Measurements from ENCODE around the gene NIPAL1. TPM values are rescaled to one million over a fixed set of nuclear protein-coding genes. Genes with fewer than 3 reads are reported as not detected.

The NIPAL1 gene
- polyA plus RNA-seq, 2 donors = 9.2 to 20.2 TPM

DNA sequence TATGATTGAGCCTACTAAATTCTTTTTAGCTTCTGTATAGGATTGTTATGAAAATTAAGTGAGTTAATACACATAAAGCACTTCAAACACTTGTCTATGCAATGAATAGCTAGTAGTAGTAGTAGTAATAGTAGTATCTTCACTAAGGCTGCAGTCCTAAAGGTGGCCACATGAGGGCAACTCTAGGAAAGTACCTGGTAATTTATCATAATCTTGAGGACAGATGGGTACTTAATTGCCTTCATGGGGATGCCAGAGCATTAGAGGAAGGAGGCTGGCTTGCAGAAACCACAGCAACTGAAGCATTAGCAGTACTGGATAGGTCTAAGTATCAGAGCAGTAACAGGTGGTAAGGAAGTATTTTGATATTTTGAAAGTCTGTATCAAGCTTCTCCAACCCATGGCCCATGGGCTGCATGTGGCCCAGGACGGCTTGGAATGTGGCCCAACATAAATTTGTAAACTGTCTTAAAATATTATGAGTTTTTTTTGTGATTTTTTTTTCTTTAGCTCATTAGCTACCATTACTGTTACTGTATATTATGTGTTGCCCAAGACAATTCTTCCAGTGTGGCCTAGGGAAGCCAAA lies 17.3 kb downstream of the NIPAL1 start:
- no peak overlapping the region for H3K27ac ChIP-seq (ENCODE audit: low read depth in 2 of 2, low read length in 1 of 2)
- WGBS, 2 donors = 79 to 98% methylated on average over 1 of the region's 1 CpG

DNA sequence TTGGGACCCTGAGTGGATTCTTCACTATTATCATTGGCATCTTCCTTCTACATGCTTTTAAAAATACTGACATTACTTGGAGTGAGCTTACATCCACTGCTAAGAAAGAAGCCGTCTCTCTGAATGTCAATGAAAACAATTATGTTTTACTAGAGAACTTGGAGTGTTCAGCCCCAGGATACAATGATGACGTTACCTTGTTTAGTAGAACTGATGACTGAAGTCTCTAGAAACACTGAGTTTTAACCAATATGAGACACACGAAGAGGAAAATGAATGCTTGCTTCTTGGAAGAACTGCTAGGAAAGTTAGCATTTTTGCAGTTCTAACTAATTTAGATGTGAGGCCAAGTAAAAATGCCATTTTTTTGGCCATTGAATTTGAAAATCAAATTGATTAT lies 19.4 kb downstream of the NIPAL1 start:
- H3K4me1 ChIP-seq (ENCODE audit: control insufficient read depth in 2 of 2, insufficient read depth in 2 of 2, low read length in 1 of 2) = no peaks in the 10 kb centered on the region
- H3K4me3 ChIP-seq (ENCODE audit: low read depth in 1 of 2, low read length in 2 of 2) = no peak overlapping the region
- H3K9me3 ChIP-seq (ENCODE audit: control insufficient read depth in 2 of 2, insufficient read depth in 1 of 2, low read depth in 1 of 2, low read length in 1 of 2) = no peaks in the 10 kb centered on the region
- H3K27me3 ChIP-seq (ENCODE audit: control insufficient read depth in 1 of 2, insufficient read depth in 2 of 2, low read length in 2 of 2) = no peaks in the 10 kb centered on the region
- 92 to 93% methylated on average over 3 of the region's 3 CpGs for WGBS, 2 donors
- H3K27ac ChIP-seq (ENCODE audit: low read depth in 2 of 2, low read length in 1 of 2) = no peak overlapping the region
- no peaks in the 10 kb centered on the region for H3K36me3 ChIP-seq (ENCODE audit: control insufficient read depth in 2 of 2, insufficient read depth in 2 of 2, low read length in 1 of 2)

More for the DNA sequence above, 17.3 kb downstream of the NIPAL1 start:
- Histone ChIP-seq H3K9me3 (ENCODE audit: control insufficient read depth in 2 of 2, insufficient read depth in 1 of 2, low read depth in 1 of 2, low read length in 1 of 2) (no peaks in the 10 kb centered on the region), H3K27me3 (ENCODE audit: control insufficient read depth in 1 of 2, insufficient read depth in 2 of 2, low read length in 2 of 2) (no peaks in the 10 kb centered on the region), H3K4me1 (ENCODE audit: control insufficient read depth in 2 of 2, insufficient read depth in 2 of 2, low read length in 1 of 2) (no peaks in the 10 kb centered on the region), H3K4me3 (ENCODE audit: low read depth in 1 of 2, low read length in 2 of 2) (no peak overlapping the region), H3K36me3 (ENCODE audit: control insufficient read depth in 2 of 2, insufficient read depth in 2 of 2, low read length in 1 of 2) (no peaks in the 10 kb centered on the region)

- Histone ChIP-seq H3K4me1 (ENCODE audit: control insufficient read depth in 2 of 2, insufficient read depth in 2 of 2, low read length in 1 of 2) (no peaks in the 10 kb centered on the region), H3K36me3 (ENCODE audit: control insufficient read depth in 2 of 2, insufficient read depth in 2 of 2, low read length in 1 of 2) (no peaks in the 10 kb centered on the region), H3K27ac (ENCODE audit: low read depth in 2 of 2, low read length in 1 of 2) (no peak overlapping the region), H3K27me3 (ENCODE audit: control insufficient read depth in 1 of 2, insufficient read depth in 2 of 2, low read length in 2 of 2) (no peaks in the 10 kb centered on the region), H3K4me3 (ENCODE audit: low read depth in 1 of 2, low read length in 2 of 2) (no peak overlapping the region), H3K9me3 (ENCODE audit: control insufficient read depth in 2 of 2, insufficient read depth in 1 of 2, low read depth in 1 of 2, low read length in 1 of 2) (no peaks in the 10 kb centered on the region)
- 75 to 81% methylated on average over 2 of the region's 2 CpGs for WGBS, 2 donors
Observed at GRCh38 chr4:48037117-48037462, 20.5 kb downstream of the NIPAL1 start.

DNA sequence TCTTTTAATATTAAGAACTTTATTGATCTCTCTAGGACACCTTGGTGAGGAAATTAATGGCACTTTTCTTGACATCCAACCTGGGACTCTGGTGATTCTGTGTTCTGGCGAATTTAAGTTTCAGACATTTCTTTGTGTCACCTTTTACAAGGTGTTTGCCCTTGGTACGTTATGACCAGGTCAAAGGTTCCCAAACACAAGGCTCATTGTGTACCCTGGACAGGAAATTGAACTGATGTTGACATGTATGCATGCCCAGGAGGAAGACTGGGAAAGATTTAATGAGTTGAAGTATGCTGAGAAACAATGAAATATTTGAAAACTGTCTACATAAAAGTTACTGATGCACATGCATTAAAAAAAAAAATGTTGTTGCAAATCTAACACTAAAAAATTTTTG lies 22.1 kb downstream of the NIPAL1 start:
- H3K36me3 ChIP-seq (ENCODE audit: control insufficient read depth in 2 of 2, insufficient read depth in 2 of 2, low read length in 1 of 2) = no peaks in the 10 kb centered on the region
- no peaks in the 10 kb centered on the region for H3K4me1 ChIP-seq (ENCODE audit: control insufficient read depth in 2 of 2, insufficient read depth in 2 of 2, low read length in 1 of 2)
- no peaks in the 10 kb centered on the region for H3K27me3 ChIP-seq (ENCODE audit: control insufficient read depth in 1 of 2, insufficient read depth in 2 of 2, low read length in 2 of 2)
- WGBS, 2 donors = 15 to 21% methylated on average over 2 of the region's 2 CpGs
- no peaks in the 10 kb centered on the region for H3K9me3 ChIP-seq (ENCODE audit: control insufficient read depth in 2 of 2, insufficient read depth in 1 of 2, low read depth in 1 of 2, low read length in 1 of 2)
- H3K4me3 ChIP-seq (ENCODE audit: low read depth in 1 of 2, low read length in 2 of 2) = no peak overlapping the region
- no peak overlapping the region for H3K27ac ChIP-seq (ENCODE audit: low read depth in 2 of 2, low read length in 1 of 2)

DNA sequence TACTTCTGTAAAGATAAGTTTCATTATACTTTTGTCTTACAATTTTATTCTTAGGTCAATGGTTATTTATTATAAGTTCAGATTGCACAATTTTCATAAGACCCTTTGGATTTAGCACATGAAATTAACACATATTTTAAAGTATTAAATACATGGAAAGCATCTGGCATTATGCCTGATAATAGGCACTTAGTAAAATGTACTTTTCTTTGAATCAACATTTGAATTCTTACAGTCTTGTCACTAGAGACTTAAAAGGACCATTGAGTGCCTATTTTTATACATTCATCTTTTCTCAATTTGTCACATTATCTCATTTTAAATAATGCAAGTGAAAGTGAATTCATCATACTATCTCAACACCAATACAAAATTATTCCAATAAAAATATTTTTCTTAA lies 23.0 kb downstream of the NIPAL1 start:
- no peaks in the 10 kb centered on the region for H3K4me1 ChIP-seq (ENCODE audit: control insufficient read depth in 2 of 2, insufficient read depth in 2 of 2, low read length in 1 of 2)
- H3K27ac ChIP-seq (ENCODE audit: low read depth in 2 of 2, low read length in 1 of 2) = no peak overlapping the region
- H3K36me3 ChIP-seq (ENCODE audit: control insufficient read depth in 2 of 2, insufficient read depth in 2 of 2, low read length in 1 of 2) = no peaks in the 10 kb centered on the region
- no peaks in the 10 kb centered on the region for H3K9me3 ChIP-seq (ENCODE audit: control insufficient read depth in 2 of 2, insufficient read depth in 1 of 2, low read depth in 1 of 2, low read length in 1 of 2)
- H3K4me3 ChIP-seq (ENCODE audit: low read depth in 1 of 2, low read length in 2 of 2) = no peak overlapping the region
- no peaks in the 10 kb centered on the region for H3K27me3 ChIP-seq (ENCODE audit: control insufficient read depth in 1 of 2, insufficient read depth in 2 of 2, low read length in 2 of 2)

- Histone ChIP-seq H3K27me3 (ENCODE audit: control insufficient read depth in 1 of 2, insufficient read depth in 2 of 2, low read length in 2 of 2) (no peaks in the 10 kb centered on the region), H3K4me3 (ENCODE audit: low read depth in 1 of 2, low read length in 2 of 2) (no peak overlapping the region)
- 77 to 80% methylated on average over 4 of the region's 4 CpGs for WGBS, 2 donors
Observed at GRCh38 chr4:48041535-48042137, 25.1 kb downstream of the NIPAL1 start.

DNA sequence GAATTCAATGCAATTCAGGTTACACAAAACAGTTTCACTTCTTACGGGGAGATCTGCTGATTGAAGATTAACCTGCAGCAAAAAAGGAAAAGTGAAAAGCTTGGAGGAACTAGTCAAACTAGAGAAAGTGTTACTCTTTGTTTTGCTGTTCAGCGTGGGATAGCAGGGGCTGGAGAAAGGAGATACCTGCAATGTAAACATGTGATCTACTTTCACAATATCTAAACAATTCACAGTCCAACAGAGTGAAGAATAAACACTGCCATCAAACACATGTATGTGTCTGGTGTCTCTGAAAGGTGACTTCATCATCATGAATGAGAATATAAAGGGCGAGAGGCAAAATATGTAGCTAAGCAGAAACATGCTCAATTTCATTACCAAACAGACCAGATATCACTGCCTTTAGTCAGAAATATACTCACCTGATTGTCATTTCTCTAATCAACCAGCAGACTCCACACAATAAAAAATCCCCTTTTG lies 26.4 kb downstream of the NIPAL1 start:
- no peaks in the 10 kb centered on the region for H3K27me3 ChIP-seq (ENCODE audit: control insufficient read depth in 1 of 2, insufficient read depth in 2 of 2, low read length in 2 of 2)
- H3K4me3 ChIP-seq (ENCODE audit: low read depth in 1 of 2, low read length in 2 of 2) = no peak overlapping the region
- no peaks in the 10 kb centered on the region for H3K36me3 ChIP-seq (ENCODE audit: control insufficient read depth in 2 of 2, insufficient read depth in 2 of 2, low read length in 1 of 2)
- no peaks in the 10 kb centered on the region for H3K9me3 ChIP-seq (ENCODE audit: control insufficient read depth in 2 of 2, insufficient read depth in 1 of 2, low read depth in 1 of 2, low read length in 1 of 2)
- no peak overlapping the region for H3K27ac ChIP-seq (ENCODE audit: low read depth in 2 of 2, low read length in 1 of 2)
- WGBS, 2 donors = 41 to 50% methylated on average over 3 of the region's 3 CpGs
- peaks cover 0 to 3% of the 10 kb centered on the region in 2 donors for H3K4me1 ChIP-seq (ENCODE audit: control insufficient read depth in 2 of 2, insufficient read depth in 2 of 2, low read length in 1 of 2)

More at GRCh38 chr4:48041535-48042137, 25.1 kb downstream of the NIPAL1 start:
- Histone ChIP-seq H3K27ac (ENCODE audit: low read depth in 2 of 2, low read length in 1 of 2) (no peak overlapping the region), H3K4me1 (ENCODE audit: control insufficient read depth in 2 of 2, insufficient read depth in 2 of 2, low read length in 1 of 2) (no peaks in the 10 kb centered on the region), H3K9me3 (ENCODE audit: control insufficient read depth in 2 of 2, insufficient read depth in 1 of 2, low read depth in 1 of 2, low read length in 1 of 2) (no peaks in the 10 kb centered on the region), H3K36me3 (ENCODE audit: control insufficient read depth in 2 of 2, insufficient read depth in 2 of 2, low read length in 1 of 2) (no peaks in the 10 kb centered on the region)

DNA sequence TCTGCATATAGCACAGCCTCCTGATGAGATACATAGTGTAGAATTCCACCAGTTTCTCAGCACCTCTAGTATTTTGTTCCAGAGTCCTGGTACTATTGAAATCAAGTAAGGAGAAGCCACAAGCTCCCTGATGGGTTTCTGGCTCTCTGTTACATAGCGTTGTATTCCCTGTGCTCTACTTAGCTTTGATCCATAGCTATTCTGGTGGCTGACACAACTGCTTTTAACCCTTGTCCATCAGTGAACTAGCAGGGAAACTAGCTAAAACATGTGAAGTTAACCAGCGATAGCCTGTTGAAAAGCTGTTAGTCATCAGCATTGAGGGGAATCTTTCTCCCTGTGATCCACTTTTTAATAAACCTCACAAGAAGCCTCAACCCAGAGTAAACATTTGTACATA lies 26.9 kb downstream of the NIPAL1 start:
- H3K36me3 ChIP-seq (ENCODE audit: control insufficient read depth in 2 of 2, insufficient read depth in 2 of 2, low read length in 1 of 2) = no peaks in the 10 kb centered on the region
- no peaks in the 10 kb centered on the region for H3K9me3 ChIP-seq (ENCODE audit: control insufficient read depth in 2 of 2, insufficient read depth in 1 of 2, low read depth in 1 of 2, low read length in 1 of 2)
- no peak overlapping the region for H3K27ac ChIP-seq (ENCODE audit: low read depth in 2 of 2, low read length in 1 of 2)
- H3K4me1 ChIP-seq (ENCODE audit: control insufficient read depth in 2 of 2, insufficient read depth in 2 of 2, low read length in 1 of 2) = peaks cover 0 to 3% of the 10 kb centered on the region in 2 donors
- WGBS, 2 donors = 54 to 62% methylated on average over 2 of the region's 2 CpGs
- H3K4me3 ChIP-seq (ENCODE audit: low read depth in 1 of 2, low read length in 2 of 2) = no peak overlapping the region
- no peaks in the 10 kb centered on the region for H3K27me3 ChIP-seq (ENCODE audit: control insufficient read depth in 1 of 2, insufficient read depth in 2 of 2, low read length in 2 of 2)

DNA sequence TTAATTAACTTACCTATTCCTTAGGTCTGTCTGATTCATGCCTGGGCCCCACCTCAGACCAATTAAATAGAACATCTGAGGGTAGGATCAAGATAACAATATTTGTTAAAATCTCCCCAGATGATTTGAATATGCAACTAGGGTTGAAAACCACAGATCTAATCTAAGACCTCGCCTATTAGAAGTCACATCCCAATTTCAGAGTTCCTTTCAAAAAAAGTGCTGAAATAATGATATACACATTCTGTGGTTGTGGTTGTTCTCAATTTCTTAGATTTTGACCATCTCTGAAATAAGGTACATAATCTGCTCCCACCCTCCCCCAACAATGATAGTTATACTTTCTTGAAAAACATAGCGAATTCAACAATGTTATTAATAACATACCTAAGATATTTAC lies 27.7 kb downstream of the NIPAL1 start:
- no peaks in the 10 kb centered on the region for H3K27me3 ChIP-seq (ENCODE audit: control insufficient read depth in 1 of 2, insufficient read depth in 2 of 2, low read length in 2 of 2)
- no peaks in the 10 kb centered on the region for H3K36me3 ChIP-seq (ENCODE audit: control insufficient read depth in 2 of 2, insufficient read depth in 2 of 2, low read length in 1 of 2)
- 77 to 80% methylated on average over 2 of the region's 2 CpGs for WGBS, 2 donors
- H3K27ac ChIP-seq (ENCODE audit: low read depth in 2 of 2, low read length in 1 of 2) = no peak overlapping the region
- no peaks in the 10 kb centered on the region for H3K9me3 ChIP-seq (ENCODE audit: control insufficient read depth in 2 of 2, insufficient read depth in 1 of 2, low read depth in 1 of 2, low read length in 1 of 2)
- H3K4me3 ChIP-seq (ENCODE audit: low read depth in 1 of 2, low read length in 2 of 2) = no peak overlapping the region
- peaks cover 0 to 3% of the 10 kb centered on the region in 2 donors for H3K4me1 ChIP-seq (ENCODE audit: control insufficient read depth in 2 of 2, insufficient read depth in 2 of 2, low read length in 1 of 2)

DNA sequence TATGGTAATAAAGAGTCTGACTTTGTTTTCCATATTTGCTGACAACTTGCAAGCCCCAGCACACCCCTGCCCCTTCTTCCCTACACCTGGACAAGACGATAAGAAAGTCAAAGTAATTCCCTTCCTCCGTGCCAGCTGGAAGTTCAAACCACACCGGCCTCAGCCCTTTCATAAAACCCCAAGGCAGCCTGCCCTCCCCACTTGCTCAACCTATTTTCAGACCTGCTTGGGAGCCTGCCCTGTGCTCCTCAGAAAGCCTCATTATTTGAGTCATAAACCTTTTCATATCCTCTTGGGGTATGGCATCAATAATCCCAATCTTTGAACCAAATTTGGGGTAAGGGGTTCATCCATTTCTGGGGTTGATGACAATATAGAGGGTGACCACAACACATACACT lies 29.5 kb downstream of the NIPAL1 start:
- H3K27me3 ChIP-seq (ENCODE audit: control insufficient read depth in 1 of 2, insufficient read depth in 2 of 2, low read length in 2 of 2) = no peaks in the 10 kb centered on the region
- 37 to 51% methylated on average over 3 of the region's 3 CpGs for WGBS, 2 donors
- no peak overlapping the region for H3K27ac ChIP-seq (ENCODE audit: low read depth in 2 of 2, low read length in 1 of 2)
- H3K36me3 ChIP-seq (ENCODE audit: control insufficient read depth in 2 of 2, insufficient read depth in 2 of 2, low read length in 1 of 2) = no peaks in the 10 kb centered on the region
- H3K4me1 ChIP-seq (ENCODE audit: control insufficient read depth in 2 of 2, insufficient read depth in 2 of 2, low read length in 1 of 2) = peaks cover 0 to 3% of the 10 kb centered on the region in 2 donors
- no peak overlapping the region for H3K4me3 ChIP-seq (ENCODE audit: low read depth in 1 of 2, low read length in 2 of 2)
- no peaks in the 10 kb centered on the region for H3K9me3 ChIP-seq (ENCODE audit: control insufficient read depth in 2 of 2, insufficient read depth in 1 of 2, low read depth in 1 of 2, low read length in 1 of 2)

Measured in esophagus (tissue), 2 donors.